Astrocyte of the spinal cord (primary cell): ENCODE measurements around the gene DHX34.

ENCODE experiments used
- DNase-seq: peaks from one replicate; pipeline ENCODE4 v3.0.0; 2011; ENCODE audit warnings: low read depth, low spot score
- H3K4me3 ChIP-seq: 2 replicates; pipeline ENCODE4 v1.5.1; 2011; ENCODE audit warnings: low read depth, mild to moderate bottlenecking, low read length, moderate library complexity
- CTCF ChIP-seq: IDR thresholded peaks from 2 replicates; pipeline ENCODE4 v1.5.1; 2012; ENCODE audit warnings: low read depth, mild to moderate bottlenecking, low read length, inconsistent platforms
- in situ Hi-C: cut with HindIII; loops from 2 replicates; pipeline ENCODE4 v1.10.0; 2017; ENCODE audit warnings: low sequenced_read_pairs

The DHX34 gene

GRCh38 chr19:47373246-47374240, 24.4 kb downstream of the DHX34 start:
- in situ Hi-C loops, result no loop called here
- DNase-seq, result no peak
- H3K4me3 ChIP-seq, result no peak overlapping the region
- TF ChIP-seq CTCF, result no peak

GRCh38 chr19:47374876-47375693, 26.0 kb downstream of the DHX34 start:
- TF ChIP-seq CTCF, result no peak
- H3K4me3 ChIP-seq, result no peak overlapping the region
- in situ Hi-C loops, result no loop called here

GRCh38 chr19:47375694-47376588, 26.8 kb downstream of the DHX34 start:
- no peak overlapping the region for H3K4me3 ChIP-seq
- DNase-seq, result no peak

More at GRCh38 chr19:47374876-47375693, 26.0 kb downstream of the DHX34 start:
- DNase-seq, result no peak

GRCh38 chr19:47376589-47377144, 27.6 kb downstream of the DHX34 start:
- in situ Hi-C loops, result no loop called here
- H3K4me3 ChIP-seq, result no peak overlapping the region
- DNase-seq, result no peak
- no peak for TF ChIP-seq CTCF

More at GRCh38 chr19:47375694-47376588, 26.8 kb downstream of the DHX34 start:
- in situ Hi-C loops, result no loop called here
- no peak for TF ChIP-seq CTCF

- no peak overlapping the region for H3K4me3 ChIP-seq
- DNase-seq, result no peak
- in situ Hi-C loops, result no loop called here
- no peak for TF ChIP-seq CTCF
Observed at GRCh38 chr19:47377208-47377701, 28.1 kb downstream of the DHX34 start.
